ENCODE measurements around the gene ZAR1L.
"Not testable (repeated sequence)": the region's sequence is repeated elsewhere in the genome, so short reads cannot be mapped to it uniquely, and the experiment has no call there.

ZAR1L gene

DNA sequence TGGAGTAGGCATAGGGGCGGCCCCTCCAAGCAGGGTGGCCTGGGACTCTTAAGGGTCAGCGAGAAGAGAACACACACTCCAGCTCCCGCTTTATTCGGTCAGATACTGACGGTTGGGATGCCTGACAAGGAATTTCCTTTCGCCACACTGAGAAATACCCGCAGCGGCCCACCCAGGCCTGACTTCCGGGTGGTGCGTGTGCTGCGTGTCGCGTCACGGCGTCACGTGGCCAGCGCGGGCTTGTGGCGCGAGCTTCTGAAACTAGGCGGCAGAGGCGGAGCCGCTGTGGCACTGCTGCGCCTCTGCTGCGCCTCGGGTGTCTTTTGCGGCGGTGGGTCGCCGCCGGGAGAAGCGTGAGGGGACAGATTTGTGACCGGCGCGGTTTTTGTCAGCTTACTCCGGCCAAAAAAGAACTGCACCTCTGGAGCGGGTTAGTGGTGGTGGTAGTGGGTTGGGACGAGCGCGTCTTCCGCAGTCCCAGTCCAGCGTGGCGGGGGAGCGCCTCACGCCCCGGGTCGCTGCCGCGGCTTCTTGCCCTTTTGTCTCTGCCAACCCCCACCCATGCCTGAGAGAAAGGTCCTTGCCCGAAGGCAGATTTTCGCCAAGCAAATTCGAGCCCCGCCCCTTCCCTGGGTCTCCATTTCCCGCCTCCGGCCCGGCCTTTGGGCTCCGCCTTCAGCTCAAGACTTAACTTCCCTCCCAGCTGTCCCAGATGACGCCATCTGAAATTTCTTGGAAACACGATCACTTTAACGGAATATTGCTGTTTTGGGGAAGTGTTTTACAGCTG lies at the start of gene ZAR1L, which contains the start of gene BRCA2:
Gene ZAR1L (minus strand): TSS at position 126 of the 790 bp plus-strand sequence. CDS start 3,438 bp downstream, outside the sequence.
Gene BRCA2 (plus strand): TSS at position 271 of the 790 bp plus-strand sequence. CDS start 953 bp downstream, outside the sequence.
- DNase-seq (ENCODE audit: low read depth), result peak; percentile 47

DNA sequence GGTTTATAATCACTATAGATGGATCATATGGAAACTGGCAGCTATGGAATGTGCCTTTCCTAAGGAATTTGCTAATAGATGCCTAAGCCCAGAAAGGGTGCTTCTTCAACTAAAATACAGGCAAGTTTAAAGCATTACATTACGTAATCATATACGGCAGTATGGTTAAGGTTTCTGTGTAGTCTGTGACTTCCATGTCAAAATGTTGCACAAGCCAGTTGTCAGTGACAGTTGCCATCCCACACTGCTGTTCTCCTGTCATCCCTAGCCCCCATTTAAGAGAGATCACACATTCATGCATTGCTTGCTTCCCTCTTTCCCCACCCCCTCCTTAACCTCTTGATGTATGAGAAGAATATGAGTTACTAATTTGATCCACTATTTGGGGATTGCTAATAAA lies 47.4 kb upstream of the ZAR1L start:
- no peak for DNase-seq (ENCODE audit: low read depth)

DNA sequence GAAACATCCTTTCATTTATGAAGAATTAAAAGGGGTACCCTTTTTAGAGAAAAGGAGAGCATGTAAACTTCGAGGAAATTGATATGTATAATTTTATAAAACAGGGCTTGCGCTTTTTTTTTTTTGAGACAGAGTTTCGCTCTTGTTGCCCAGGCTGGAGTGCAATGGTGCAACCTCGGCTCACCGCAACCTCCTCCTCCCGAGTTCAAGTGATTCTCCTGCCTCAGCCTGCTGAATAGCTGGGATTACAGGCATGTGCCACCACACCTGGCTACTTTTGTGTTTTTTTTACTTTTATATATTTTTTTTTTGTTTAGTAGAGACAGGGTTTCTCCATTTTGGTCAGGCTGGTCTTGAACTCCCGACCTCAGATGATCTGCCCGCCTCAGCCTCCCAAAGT lies 40.8 kb upstream of the ZAR1L start:
- DNase-seq (ENCODE audit: low read depth), result not testable (repeated sequence)

DNA sequence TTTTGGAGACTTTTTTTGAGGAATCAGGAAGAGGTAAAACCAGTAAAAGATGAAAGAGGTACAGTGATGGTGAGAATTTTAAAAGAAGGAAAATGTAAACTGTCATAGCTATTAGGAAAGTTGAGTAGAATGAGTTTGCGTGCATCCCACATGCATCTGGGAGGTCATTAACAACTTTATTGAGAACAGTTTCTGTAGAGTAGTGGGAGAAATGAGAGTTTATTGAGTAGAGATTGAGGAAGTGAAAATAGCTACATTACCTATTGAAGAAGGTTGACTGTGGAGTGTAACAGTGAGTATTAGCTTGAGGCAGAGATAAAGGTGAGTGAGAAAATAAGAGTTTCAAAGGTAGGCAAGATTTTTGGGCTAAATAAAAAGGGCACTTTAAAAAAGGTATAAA lies 38.9 kb upstream of the ZAR1L start:
- no peak for DNase-seq (ENCODE audit: low read depth)

GRCh38 chr13:32350839-32351441 lies 35.8 kb upstream of the ZAR1L start:
- DNase-seq (ENCODE audit: low read depth), result not testable (repeated sequence)

DNA sequence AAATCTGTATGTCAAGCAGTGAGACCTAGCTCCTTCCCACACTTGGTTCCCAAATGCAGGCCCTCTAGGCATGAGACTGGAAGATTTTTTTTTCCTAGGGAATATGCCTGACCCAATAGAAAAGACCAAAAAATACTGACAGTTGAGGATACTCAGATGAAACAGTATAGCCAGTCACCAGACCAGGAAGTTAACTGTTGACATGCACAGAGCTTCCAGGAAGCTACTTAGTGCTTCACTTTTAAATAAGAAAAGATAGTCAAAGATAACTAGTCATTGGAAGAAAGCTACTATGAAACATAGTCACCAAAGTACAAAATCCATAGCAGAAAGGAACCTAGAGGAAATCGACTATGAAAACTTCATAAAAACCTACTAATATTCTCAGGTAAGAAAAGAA lies 32.5 kb upstream of the ZAR1L start:
- no peak for DNase-seq (ENCODE audit: low read depth)

DNA sequence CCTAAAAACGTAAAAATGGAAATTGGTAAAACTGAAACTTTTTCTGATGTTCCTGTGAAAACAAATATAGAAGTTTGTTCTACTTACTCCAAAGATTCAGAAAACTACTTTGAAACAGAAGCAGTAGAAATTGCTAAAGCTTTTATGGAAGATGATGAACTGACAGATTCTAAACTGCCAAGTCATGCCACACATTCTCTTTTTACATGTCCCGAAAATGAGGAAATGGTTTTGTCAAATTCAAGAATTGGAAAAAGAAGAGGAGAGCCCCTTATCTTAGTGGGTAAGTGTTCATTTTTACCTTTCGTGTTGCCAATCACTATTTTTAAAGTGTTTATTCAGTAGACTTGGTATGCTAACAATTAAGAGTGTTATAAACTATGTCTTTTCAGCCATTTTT lies 25.8 kb upstream of the ZAR1L start:
- DNase-seq (ENCODE audit: low read depth), result no peak

DNA sequence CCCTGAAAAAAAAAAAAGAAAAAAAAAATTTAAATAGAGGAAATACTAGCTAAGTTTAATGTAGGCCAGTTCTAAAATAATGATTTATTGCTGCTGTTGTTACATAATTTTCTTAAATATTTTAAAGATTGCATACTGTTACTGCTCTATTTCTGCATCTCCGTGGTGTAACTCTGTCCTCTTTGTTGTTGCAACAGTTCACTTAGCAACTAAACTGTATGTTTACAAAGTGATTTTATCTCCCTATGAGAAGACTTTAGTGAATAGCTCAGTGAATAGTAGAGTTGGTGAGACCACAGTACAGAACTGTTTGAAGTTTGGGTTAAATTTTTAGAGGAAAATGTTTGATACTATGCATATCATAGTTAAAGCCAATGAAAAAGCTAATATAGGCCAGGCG lies 19.5 kb upstream of the ZAR1L start:
- no peak for DNase-seq (ENCODE audit: low read depth)

DNA sequence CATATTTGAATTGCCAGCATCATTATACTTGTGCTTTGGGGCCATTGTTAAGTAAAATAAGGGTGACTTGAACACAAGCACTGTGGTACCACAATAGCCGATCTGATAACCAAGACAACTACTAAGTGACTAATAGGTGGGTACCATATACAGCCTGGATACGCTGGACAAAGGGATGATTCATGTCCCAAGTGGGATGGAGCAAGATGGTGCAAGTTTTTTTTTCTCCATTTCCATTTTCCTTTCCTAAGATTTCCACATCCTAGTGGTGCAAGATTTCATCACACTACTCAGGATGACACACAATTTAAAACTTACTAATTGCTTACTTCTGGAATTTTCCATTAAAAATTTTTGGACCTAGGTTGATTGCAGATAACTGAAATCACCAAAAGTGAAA lies 15.3 kb upstream of the ZAR1L start:
- DNase-seq (ENCODE audit: low read depth), result peak; percentile 13

DNA sequence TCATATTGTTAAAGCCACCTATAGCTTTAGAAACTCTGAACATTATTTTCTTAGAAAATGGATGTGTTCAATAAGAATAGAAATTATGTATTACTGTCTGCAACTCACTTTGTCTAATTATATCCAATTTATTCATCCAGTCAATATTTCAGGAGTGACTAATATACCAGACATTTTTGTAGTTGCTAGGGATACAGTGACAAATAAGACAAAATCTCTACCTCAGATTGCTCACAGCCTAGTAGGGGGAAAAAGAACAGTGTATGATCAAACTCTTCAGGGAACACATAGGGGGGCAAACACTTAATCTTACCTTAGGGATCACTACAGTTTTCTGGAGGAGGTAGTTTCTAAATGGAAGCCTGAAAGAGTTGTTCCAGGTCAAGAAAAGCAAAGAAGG lies 8.7 kb upstream of the ZAR1L start:
- peak; percentile 58 for DNase-seq (ENCODE audit: low read depth)

- DNase-seq (ENCODE audit: low read depth), result no peak
Measured at GRCh38 chr13:32320528-32320927, 5.4 kb upstream of the ZAR1L start.

DNA sequence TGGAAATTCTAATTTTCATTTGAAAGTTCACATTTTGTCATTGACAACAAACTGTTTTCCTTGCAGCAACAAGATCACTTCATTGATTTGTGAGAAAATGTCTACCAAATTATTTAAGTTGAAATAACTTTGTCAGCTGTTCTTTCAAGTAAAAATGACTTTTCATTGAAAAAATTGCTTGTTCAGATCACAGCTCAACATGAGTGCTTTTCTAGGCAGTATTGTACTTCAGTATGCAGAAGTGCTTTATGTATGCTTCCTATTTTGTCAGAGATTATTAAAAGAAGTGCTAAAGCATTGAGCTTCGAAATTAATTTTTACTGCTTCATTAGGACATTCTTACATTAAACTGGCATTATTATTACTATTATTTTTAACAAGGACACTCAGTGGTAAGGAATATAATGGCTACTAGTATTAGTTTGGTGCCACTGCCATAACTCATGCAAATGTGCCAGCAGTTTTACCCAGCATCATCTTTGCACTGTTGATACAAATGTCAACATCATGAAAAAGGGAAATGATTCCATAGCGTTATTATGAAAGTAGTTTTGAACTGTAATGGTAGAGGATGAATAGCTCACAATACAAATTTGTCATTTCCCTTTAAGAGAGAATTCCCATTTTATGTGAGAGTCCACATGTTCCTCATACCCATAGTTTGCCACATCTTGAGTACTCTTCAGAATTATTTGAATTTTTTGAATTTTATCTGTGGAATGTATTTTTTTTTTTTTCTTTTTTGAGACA lies 2.7 kb upstream of the ZAR1L start:
- DNase-seq (ENCODE audit: low read depth), result no peak

GRCh38 chr13:32316501-32316900 lies 1.3 kb upstream of the ZAR1L start:
- DNase-seq (ENCODE audit: low read depth), result no peak

DNA sequence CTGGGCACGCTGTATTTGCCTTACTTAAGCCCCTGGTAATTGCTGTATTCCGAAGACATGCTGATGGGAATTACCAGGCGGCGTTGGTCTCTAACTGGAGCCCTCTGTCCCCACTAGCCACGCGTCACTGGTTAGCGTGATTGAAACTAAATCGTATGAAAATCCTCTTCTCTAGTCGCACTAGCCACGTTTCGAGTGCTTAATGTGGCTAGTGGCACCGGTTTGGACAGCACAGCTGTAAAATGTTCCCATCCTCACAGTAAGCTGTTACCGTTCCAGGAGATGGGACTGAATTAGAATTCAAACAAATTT lies 821 bp upstream of the ZAR1L start:
- DNase-seq (ENCODE audit: low read depth), result no peak

DNA sequence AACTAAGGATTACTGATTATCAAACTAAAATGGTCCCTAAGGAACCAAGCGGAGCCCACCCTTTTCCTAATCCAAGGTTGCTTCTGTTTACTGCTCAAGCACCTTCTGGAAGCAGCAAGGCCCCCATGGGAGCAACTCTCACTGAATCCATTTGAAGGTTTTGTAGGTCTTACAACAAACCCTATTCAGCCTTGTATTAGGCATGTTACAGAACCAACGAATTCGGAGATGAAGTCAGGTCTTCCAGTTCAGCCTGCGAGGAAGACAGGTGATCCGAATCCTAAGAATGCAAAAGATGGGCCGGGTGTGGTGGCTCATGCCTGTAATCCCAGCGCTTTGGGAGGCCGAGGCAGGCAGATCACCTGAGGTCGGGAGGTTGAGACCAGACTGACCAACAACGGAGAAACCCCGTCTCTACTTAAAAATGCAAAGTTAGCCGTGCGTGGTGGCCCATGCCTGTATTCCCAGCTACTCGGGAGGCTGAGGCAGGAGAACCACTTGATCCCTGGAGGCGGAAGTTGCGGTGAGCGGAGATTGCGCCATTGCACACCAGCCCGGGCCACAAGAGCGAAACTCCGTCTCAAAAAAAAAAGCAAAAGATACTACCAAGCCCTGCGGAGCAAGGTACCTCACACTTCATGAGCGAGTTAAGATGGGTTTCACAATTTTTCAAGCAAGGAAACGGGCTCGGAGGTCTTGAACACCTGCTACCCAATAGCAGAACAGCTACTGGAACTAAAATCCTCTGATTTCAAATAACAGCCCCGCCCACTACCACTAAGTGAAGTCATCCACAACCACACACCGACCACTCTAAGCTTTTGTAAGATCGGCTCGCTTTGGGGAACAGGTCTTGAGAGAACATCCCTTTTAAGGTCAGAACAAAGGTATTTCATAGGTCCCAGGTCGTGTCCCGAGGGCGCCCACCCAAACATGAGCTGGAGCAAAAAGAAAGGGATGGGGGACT lies 609 bp downstream of the ZAR1L start:
- DNase-seq (ENCODE audit: low read depth), result peak; percentile 27

GRCh38 chr13:32311188-32311897 lies 3.8 kb downstream of the ZAR1L start:
- no peak for DNase-seq (ENCODE audit: low read depth)

DNA sequence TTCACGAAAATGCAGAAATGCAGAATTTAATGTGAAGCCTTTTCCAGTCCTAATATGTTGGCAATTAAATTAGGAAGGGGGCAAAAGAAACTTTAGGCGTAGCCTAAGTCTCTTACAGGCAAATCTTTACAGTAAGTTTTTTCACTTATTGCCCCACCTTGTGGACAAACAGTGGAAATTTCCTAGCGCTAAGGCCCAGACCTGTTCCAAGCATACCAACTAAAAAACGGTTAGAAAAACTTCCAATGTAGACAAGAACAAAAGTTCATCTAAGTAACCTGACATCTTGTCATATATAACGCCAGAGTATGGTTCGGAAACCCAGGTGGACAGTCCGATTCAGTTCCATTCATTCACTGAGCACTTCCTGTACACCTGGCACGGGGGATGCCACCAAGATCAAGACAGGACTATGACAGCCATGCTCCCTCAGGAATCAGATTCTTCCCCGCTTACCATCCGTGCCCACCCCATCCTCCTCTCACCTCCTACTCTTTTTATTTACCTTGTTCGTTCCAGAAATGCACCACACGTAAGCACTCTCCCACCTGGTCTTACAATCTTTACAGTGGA lies 4.9 kb downstream of the ZAR1L start:
- DNase-seq (ENCODE audit: low read depth), result no peak

- DNase-seq (ENCODE audit: low read depth), result no peak
Measured at GRCh38 chr13:32309312-32310133, 5.6 kb downstream of the ZAR1L start.

- no peak for DNase-seq (ENCODE audit: low read depth)
Measured at GRCh38 chr13:32305646-32306045, 9.5 kb downstream of the ZAR1L start.

DNA sequence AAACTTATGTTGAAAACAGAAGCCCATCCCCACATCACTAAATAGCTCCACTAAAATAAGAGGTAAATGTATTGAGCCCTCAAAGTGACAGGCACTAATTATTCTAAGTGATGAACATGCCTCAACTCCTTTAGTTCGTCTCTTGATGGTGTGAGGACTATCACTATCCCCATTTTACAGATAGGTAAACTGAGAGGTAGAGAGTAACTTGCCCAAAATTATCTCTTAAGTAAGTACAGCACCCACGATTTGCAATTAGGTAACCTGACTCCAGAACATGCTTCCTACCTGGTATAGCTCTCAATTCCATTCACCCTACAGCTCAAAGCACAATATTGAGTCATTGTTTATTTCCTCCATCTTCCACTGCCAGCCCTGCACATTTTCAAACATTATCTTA lies 12.7 kb downstream of the ZAR1L start:
- DNase-seq (ENCODE audit: low read depth), result no peak

All from non-pigmented ciliary epithelial cell (primary cell).